Bronchial epithelial cell (primary cell): ENCODE data around the gene PTCH2. TPM values are rescaled to one million over a fixed set of nuclear protein-coding genes. Genes with fewer than 3 reads are reported as not detected.
"Not testable (repeated sequence)": the region's sequence is repeated elsewhere in the genome, so short reads cannot be mapped to it uniquely, and the experiment has no call there.

Experiments
- DNase-seq: peaks from one replicate; pipeline ENCODE4 v3.0.0-alpha.2; 2010; ENCODE audit warnings: low read depth
- FAIRE-seq: peaks from 2 replicates; lab custom pipeline; 2011; peaks lifted over from hg19 to GRCh38; lab: Jason Lieb, UNC
- H3K27me3 ChIP-seq: 2 replicates; pipeline ENCODE4 v1.5.1; 2011; ENCODE audit warnings: low read length; ENCODE audit not compliant: control insufficient read depth, insufficient read depth
- H3K36me3 ChIP-seq: 2 replicates; pipeline ENCODE4 v1.5.1; 2011; ENCODE audit warnings: low read length; ENCODE audit not compliant: control insufficient read depth, insufficient read depth
- H3K4me3 ChIP-seq: 2 replicates; pipeline ENCODE4 v1.5.1; 2011; ENCODE audit warnings: mild to moderate bottlenecking, low read depth, low read length, control low read depth
- CTCF ChIP-seq: IDR thresholded peaks from 2 replicates; pipeline ENCODE4 v1.5.1; 2011; ENCODE audit warnings: mild to moderate bottlenecking, moderate library complexity, low read length, control low read depth, inconsistent platforms; ENCODE audit not compliant: insufficient read depth, severe bottlenecking
- total RNA-seq: library from RNA; depleted of rRNA; stranded (reverse); fragments of >200 nt; gene quantifications from 2 replicates; pipeline ENCODE4 v1.2.1, GENCODE V29; 2014

PTCH2 gene
- total RNA-seq, 1 donor from 2014 or later: not detected

GRCh38 chr1:44829506-44830384, 13.3 kb downstream of the PTCH2 start:
- FAIRE-seq: no peak
- no peaks in the 10 kb centered on the region for H3K36me3 ChIP-seq
- no peak for TF ChIP-seq CTCF
- H3K4me3 ChIP-seq: no peak overlapping the region
- DNase-seq: no peak
- H3K27me3 ChIP-seq: no peaks in the 10 kb centered on the region

- no peak for DNase-seq
- FAIRE-seq: no peak
- Histone ChIP-seq H3K4me3 (no peak overlapping the region), H3K27me3 (no peaks in the 10 kb centered on the region), H3K36me3 (no peaks in the 10 kb centered on the region)
- no peak for TF ChIP-seq CTCF
Observed at GRCh38 chr1:44828841-44829440, 14.1 kb downstream of the PTCH2 start.

- FAIRE-seq: no peak
- no peak overlapping the region for H3K4me3 ChIP-seq
- H3K27me3 ChIP-seq: no peaks in the 10 kb centered on the region
- no peak for TF ChIP-seq CTCF
- H3K36me3 ChIP-seq: no peaks in the 10 kb centered on the region
- DNase-seq: no peak
Observed at GRCh38 chr1:44828003-44828651, 14.9 kb downstream of the PTCH2 start.

GRCh38 chr1:44827197-44828002, 15.7 kb downstream of the PTCH2 start:
- H3K4me3 ChIP-seq: no peak overlapping the region
- FAIRE-seq (no peak), DNase-seq (no peak)
- no peaks in the 10 kb centered on the region for H3K36me3 ChIP-seq
- no peaks in the 10 kb centered on the region for H3K27me3 ChIP-seq
- TF ChIP-seq CTCF: no peak

GRCh38 chr1:44826375-44827196, 16.5 kb downstream of the PTCH2 start:
- H3K27me3 ChIP-seq: no peaks in the 10 kb centered on the region
- H3K4me3 ChIP-seq: no peak overlapping the region
- DNase-seq: no peak
- no peak for TF ChIP-seq CTCF
- no peak for FAIRE-seq
- H3K36me3 ChIP-seq: no peaks in the 10 kb centered on the region

GRCh38 chr1:44824392-44824791, 18.7 kb downstream of the PTCH2 start:
- not testable (repeated sequence) for H3K27me3 ChIP-seq, FAIRE-seq, H3K4me3 ChIP-seq, DNase-seq, H3K36me3 ChIP-seq
